ENCODE results near the gene ABHD17A.

The ABHD17A gene

GRCh38 chr19:1850809-1851653 is 34.3 kb downstream of the ABHD17A start:
- no peak for DNase-seq

GRCh38 chr19:1849886-1850398 is 35.4 kb downstream of the ABHD17A start:
- no peak for DNase-seq

GRCh38 chr19:1849132-1849474 is 36.2 kb downstream of the ABHD17A start:
- DNase-seq, result no peak

GRCh38 chr19:1848399-1849131 is 36.7 kb downstream of the ABHD17A start, which contains the start of gene REXO1:
TSS of gene REXO1 (minus strand) at chr19:1848483. CDS start at chr19:1848358, 125 bp downstream.
- peak; percentile 94 for DNase-seq

GRCh38 chr19:1847684-1848398 is 37.5 kb downstream of the ABHD17A start:
- no peak for DNase-seq

- DNase-seq, result no peak
Observed at GRCh38 chr19:1847348-1847683, 38.0 kb downstream of the ABHD17A start.

GRCh38 chr19:1846517-1847204 is 38.6 kb downstream of the ABHD17A start:
- DNase-seq, result no peak

- no peak for DNase-seq
Observed at GRCh38 chr19:1845642-1846041, 39.7 kb downstream of the ABHD17A start.

GRCh38 chr19:1845125-1845515 is 40.2 kb downstream of the ABHD17A start:
- no peak for DNase-seq

GRCh38 chr19:1844513-1845124 is 40.7 kb downstream of the ABHD17A start:
- DNase-seq, result no peak

GRCh38 chr19:1843646-1844394 is 41.5 kb downstream of the ABHD17A start:
- no peak for DNase-seq

- DNase-seq, result no peak
Observed at GRCh38 chr19:1843116-1843515, 42.2 kb downstream of the ABHD17A start.

GRCh38 chr19:1841209-1841924 is 43.9 kb downstream of the ABHD17A start:
- no peak for DNase-seq

GRCh38 chr19:1840541-1841115 is 44.7 kb downstream of the ABHD17A start:
- no peak for DNase-seq

GRCh38 chr19:1839658-1840540 is 45.4 kb downstream of the ABHD17A start:
- DNase-seq, result no peak

GRCh38 chr19:1837625-1838105 is 47.6 kb downstream of the ABHD17A start:
- DNase-seq, result peak; percentile 8

GRCh38 chr19:1837222-1837565 is 48.1 kb downstream of the ABHD17A start:
- no peak for DNase-seq

- DNase-seq, result no peak
Observed at GRCh38 chr19:1836458-1837221, 48.7 kb downstream of the ABHD17A start.

GRCh38 chr19:1833540-1833939 is 51.8 kb downstream of the ABHD17A start:
- DNase-seq, result peak; percentile 26
